Neuronal stem cell (in vitro differentiated cells): ENCODE results near the gene ABCA7.

ENCODE experiments used
- DNase-seq: peaks from one replicate; pipeline ENCODE4 v3.0.0-alpha.2; 2013; ENCODE audit warnings: low spot score
- H2AFZ ChIP-seq: one replicate; pipeline ENCODE4 v1.6.1; 2013; ENCODE audit warnings: mild to moderate bottlenecking, low read length, inconsistent platforms
- H2AK5ac ChIP-seq: 2 replicates; pipeline ENCODE4 v1.6.1; 2013; ENCODE audit warnings: low read depth, mild to moderate bottlenecking, inconsistent platforms, low read length, moderate library complexity, mixed read lengths
- H2BK120ac ChIP-seq: 2 replicates; pipeline ENCODE4 v1.6.1; 2013; ENCODE audit warnings: low read depth, mild to moderate bottlenecking, inconsistent platforms, low read length, moderate library complexity, mixed read lengths
- H2BK12ac ChIP-seq: one replicate; pipeline ENCODE4 v1.6.1; 2013; ENCODE audit warnings: low read length, inconsistent platforms
- H2BK15ac ChIP-seq: 2 replicates; pipeline ENCODE4 v1.6.1; 2013; ENCODE audit warnings: mild to moderate bottlenecking, low read length, inconsistent platforms, mixed read lengths
- H2BK5ac ChIP-seq: one replicate; pipeline ENCODE4 v1.6.1; 2013; ENCODE audit warnings: inconsistent platforms, mild to moderate bottlenecking, low read length, moderate library complexity
- H3K14ac ChIP-seq: one replicate; pipeline ENCODE4 v1.6.1; 2013; ENCODE audit warnings: low read length, inconsistent platforms
- H3K18ac ChIP-seq: 2 replicates; pipeline ENCODE4 v1.6.1; 2013; ENCODE audit warnings: low read length, inconsistent platforms
- H3K23ac ChIP-seq: 2 replicates; pipeline ENCODE4 v1.6.1; 2013; ENCODE audit warnings: low read depth, mild to moderate bottlenecking, mixed read lengths, low read length, inconsistent platforms; ENCODE audit not compliant: poor library complexity
- H3K27ac ChIP-seq: replicated peaks from 3 replicates; pipeline ENCODE4 v1.5.1; 2013; ENCODE audit warnings: low read length, inconsistent platforms
- H3K27me3 ChIP-seq, 3 experiments: 2 replicates each; pipeline ENCODE4 v1.6.1; 2013; ENCODE audit warnings: low read length in 3 of 3, mild to moderate bottlenecking in 2 of 3, inconsistent platforms in 1 of 3, low read depth in 1 of 3, mixed read lengths in 1 of 3, moderate library complexity in 1 of 3; ENCODE audit not compliant: control insufficient read depth in 3 of 3, insufficient read depth in 3 of 3
- H3K36me3 ChIP-seq, 2 donors: replicated peaks in 1 of 2; 2 replicates each; pipeline ENCODE4 v1.6.1; 2013; ENCODE audit warnings: low read length in 2 of 2; ENCODE audit not compliant: control insufficient read depth in 2 of 2, insufficient read depth in 2 of 2
- H3K4ac ChIP-seq: 2 replicates; pipeline ENCODE4 v1.6.1; 2013; ENCODE audit warnings: inconsistent platforms, mild to moderate bottlenecking, low read length, moderate library complexity
- H3K4me1 ChIP-seq, 2 donors: 1 replicate in 1 of 2; 2 replicates in 1 of 2; pipeline ENCODE4 v1.6.1; 2013; ENCODE audit warnings: low read length in 2 of 2, low read depth in 1 of 2; ENCODE audit not compliant: control insufficient read depth in 2 of 2, insufficient read depth in 1 of 2
- H3K4me2 ChIP-seq: one replicate; pipeline ENCODE4 v1.6.1; 2013; ENCODE audit warnings: mild to moderate bottlenecking, low read length, inconsistent platforms; ENCODE audit not compliant: insufficient read depth, poor library complexity, severe bottlenecking
- H3K4me3 ChIP-seq, 2 donors: 2 replicates each; pipeline ENCODE4 v1.5.1; 2013; ENCODE audit warnings: low read length in 2 of 2, mild to moderate bottlenecking in 2 of 2, inconsistent platforms in 1 of 2, moderate library complexity in 1 of 2
- H3K79me1 ChIP-seq: one replicate; pipeline ENCODE4 v1.6.1; 2013; ENCODE audit warnings: low read depth, mild to moderate bottlenecking, inconsistent platforms, low read length, moderate library complexity
- H3K9ac ChIP-seq: one replicate; pipeline ENCODE4 v1.6.1; 2013; ENCODE audit warnings: mild to moderate bottlenecking, low read depth, low read length, inconsistent platforms; ENCODE audit not compliant: poor library complexity
- H3K9me3 ChIP-seq, 2 donors: replicated peaks in 1 of 2; 2 replicates each; pipeline versions ENCODE3 to v1.6.1; 2013; ENCODE audit warnings: low read length in 2 of 2, mild to moderate bottlenecking in 2 of 2, inconsistent platforms in 1 of 2, low read depth in 1 of 2, mixed read lengths in 1 of 2, moderate library complexity in 1 of 2; ENCODE audit not compliant: control insufficient read depth in 2 of 2, insufficient read depth in 1 of 2
- H4K8ac ChIP-seq: one replicate; pipeline ENCODE4 v1.6.1; 2013; ENCODE audit warnings: low read depth, mild to moderate bottlenecking, inconsistent platforms, low read length, moderate library complexity
- H4K91ac ChIP-seq: one replicate; pipeline ENCODE4 v1.6.1; 2013; ENCODE audit warnings: low read length, low read depth, mild to moderate bottlenecking, inconsistent platforms; ENCODE audit not compliant: poor library complexity
- WGBS, 2 donors: extraction: QIAGEN DNeasy Blood & Tissue Kit; methylation state at CpG; one replicate each; pipeline ENCODE4 v1.1.7; 2013; ENCODE audit warnings: missing lambda C conversion rate in 2 of 2, mixed read lengths in 1 of 2; ENCODE audit not compliant: insufficient read length in 2 of 2, insufficient replicate concordance in 1 of 2; ENCODE audit errors: extremely low coverage in 2 of 2; 5-methylcytosine and 5-hydroxymethylcytosine counted together

Gene ABCA7

DNA sequence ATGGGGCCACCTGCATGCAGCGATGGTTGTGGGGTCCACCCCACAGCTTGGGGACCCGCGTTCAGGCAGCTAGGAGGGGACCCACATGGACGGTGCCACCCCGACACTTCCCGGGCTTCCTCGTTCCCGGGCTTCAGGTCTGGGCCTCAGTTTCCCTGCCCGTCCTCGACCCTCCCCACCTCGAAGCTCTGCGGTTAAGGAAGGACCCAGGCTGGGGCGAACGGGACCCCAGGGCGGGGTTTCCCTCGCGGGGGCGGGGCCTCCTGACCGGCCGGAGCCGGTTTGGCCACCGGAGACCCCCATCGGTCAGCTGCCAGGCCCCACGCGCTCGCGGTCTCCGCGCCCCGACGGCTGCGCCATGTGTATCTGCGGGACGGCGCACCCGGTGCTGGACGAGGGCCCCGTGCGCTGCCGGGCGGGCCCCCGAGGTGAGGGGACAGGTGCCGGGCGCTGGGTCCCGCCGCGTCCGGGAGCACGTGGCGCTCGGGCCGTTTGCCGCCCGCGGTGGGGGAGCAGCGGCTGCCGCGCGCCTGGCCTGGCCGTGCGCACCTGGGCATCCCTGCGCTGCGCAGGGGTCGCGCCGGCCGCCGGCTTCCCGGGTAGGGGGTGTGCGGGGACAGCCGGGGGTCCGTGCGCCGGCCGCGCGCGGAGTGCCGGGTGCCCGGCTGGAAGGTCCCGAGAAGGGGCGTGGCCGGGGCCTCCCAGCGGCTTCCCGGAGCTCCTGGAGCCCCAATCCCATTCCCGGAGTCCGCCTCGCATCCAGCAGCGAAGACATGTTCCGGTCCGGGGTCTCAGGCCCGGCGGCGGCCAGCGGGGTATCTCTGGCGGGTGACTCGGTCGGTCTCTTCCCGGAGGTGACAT is 31.3 kb downstream of the ABCA7 start:
- Histone ChIP-seq H2BK15ac (peak overlapping the region; percentile 14), H3K4me1 (peaks cover 5% of the 10 kb centered on the region in 2 donors), H3K27ac (no peak overlapping the region), H3K36me3 (peaks cover 4 to 27% of the 10 kb centered on the region in 2 donors), H2AFZ (peak overlapping the region; percentile 87), H3K4ac (no peak overlapping the region), H2BK12ac (no peak overlapping the region), H2BK5ac (peak overlapping the region; percentile 94), H3K4me2 (peak overlapping the region; percentile 86), H4K8ac (peak overlapping the region; percentile 43), H4K91ac (no peak overlapping the region), H2AK5ac (peak overlapping the region; percentile 24), H3K79me1 (peaks cover 8% of the 10 kb centered on the region), H3K27me3 (peaks cover 4 to 36% (median 34%) of the 10 kb centered on the region in 3 experiments), H2BK120ac (no peak overlapping the region), H3K4me3 (peak overlapping the region; percentile 52 to 86), H3K23ac (peak overlapping the region; percentile 22), H3K9me3 (no peaks in the 10 kb centered on the region), H3K18ac (peak overlapping the region; percentile 97), H3K9ac (peak overlapping the region; percentile 81), H3K14ac (peak overlapping the region; percentile 82)
- WGBS, 2 donors, result no CpG with 5 or more reads among the region's 99 CpGs
- DNase-seq, result no peak

DNA sequence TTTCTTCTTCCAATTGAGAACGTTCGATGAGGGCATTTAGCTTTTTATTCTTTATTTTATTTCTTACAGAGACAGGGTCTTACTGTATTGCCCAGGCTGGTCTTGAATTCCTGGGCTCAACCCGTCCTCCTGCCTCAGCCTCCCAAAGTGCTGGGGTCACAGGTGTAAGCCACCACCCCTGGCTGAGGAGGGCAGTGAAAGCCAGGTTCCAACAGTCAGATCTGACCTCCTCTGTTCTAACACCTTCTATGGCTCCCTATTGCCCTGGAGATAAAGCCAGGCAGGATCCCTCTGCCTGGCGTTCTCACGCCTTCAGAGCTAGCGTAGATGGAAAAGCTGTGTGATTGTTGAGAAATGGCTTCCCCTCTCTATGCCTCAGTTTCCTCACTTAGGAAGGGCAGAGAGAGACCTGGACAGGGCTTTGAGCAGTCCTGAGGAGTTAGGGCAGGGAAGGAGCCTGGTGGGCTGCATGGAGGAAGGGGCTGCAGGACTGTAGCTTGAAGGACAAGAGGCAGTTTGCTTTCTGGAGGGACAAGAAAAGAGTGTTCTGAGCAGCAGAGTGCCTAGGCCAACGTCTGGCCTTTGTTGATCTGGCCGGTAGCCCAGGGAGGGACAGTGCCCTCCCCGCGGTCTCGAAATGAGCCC is 32.6 kb downstream of the ABCA7 start:
- WGBS, 2 donors, result no CpG with 5 or more reads among the region's 11 CpGs
- no peak overlapping the region for H3K14ac ChIP-seq
- H3K36me3 ChIP-seq, result peaks cover 4 to 30% of the 10 kb centered on the region in 2 donors
- H3K9ac ChIP-seq, result no peak overlapping the region
- H3K79me1 ChIP-seq, result peaks cover 8% of the 10 kb centered on the region
- H3K4me1 ChIP-seq, result peaks cover 0 to 2% of the 10 kb centered on the region in 2 donors
- H2BK12ac ChIP-seq, result no peak overlapping the region
- no peak overlapping the region for H2BK5ac ChIP-seq
- H3K9me3 ChIP-seq, result no peaks in the 10 kb centered on the region
- no peak overlapping the region for H3K4me2 ChIP-seq
- no peak overlapping the region for H3K4ac ChIP-seq
- no peak overlapping the region for H3K27ac ChIP-seq
- no peak overlapping the region for H3K4me3 ChIP-seq
- H2BK15ac ChIP-seq, result no peak overlapping the region
- H3K18ac ChIP-seq, result no peak overlapping the region
- no peak overlapping the region for H2AFZ ChIP-seq
- no peak overlapping the region for H4K91ac ChIP-seq
- no peak overlapping the region for H2BK120ac ChIP-seq
- H2AK5ac ChIP-seq, result no peak overlapping the region
- no peak overlapping the region for H4K8ac ChIP-seq
- H3K23ac ChIP-seq, result no peak overlapping the region
- no peak for DNase-seq
- peaks cover 3 to 22% (median 22%) of the 10 kb centered on the region in 3 experiments for H3K27me3 ChIP-seq

DNA sequence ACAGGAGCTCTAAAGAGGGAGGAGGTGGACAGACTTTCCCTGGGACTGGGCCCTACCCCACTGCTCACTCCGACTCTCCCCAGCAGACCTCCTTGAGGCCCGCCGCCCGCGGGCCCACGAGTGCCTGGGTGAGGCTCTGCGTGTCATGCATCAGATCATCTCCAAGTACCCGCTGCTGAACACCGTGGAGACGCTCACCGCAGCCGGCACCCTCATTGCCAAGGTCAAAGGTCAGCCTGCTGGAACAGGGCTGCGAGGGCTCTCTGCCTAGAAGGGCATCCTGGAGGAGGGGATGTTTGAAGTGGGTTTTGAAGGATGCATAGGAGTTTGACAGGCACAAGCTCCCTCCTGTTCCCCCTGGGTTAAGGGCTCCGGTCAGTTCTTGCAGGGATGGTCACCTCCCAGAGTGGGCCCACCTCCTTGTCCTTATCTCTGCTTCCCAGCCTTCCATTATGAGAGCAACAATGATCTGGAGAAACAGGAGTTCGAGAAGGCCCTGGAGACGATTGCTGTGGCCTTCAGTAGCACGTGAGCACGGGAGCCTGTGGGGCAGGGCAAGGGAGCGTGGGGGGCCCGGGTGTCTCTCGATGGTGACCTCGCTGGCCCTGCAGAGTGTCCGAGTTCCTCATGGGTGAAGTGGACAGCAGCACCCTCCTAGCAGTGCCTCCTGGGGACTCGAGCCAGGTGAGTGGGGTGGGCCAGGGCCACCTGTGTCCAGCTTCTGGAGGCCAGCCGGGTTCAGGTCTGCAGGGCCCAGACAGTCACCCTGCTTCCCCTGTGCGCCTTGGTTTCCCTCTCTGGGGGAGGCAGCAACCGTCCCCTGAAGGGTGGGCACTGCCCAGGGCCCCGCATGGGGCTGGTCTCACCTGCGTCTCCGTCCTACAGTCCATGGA is 33.4 kb downstream of the ABCA7 start:
- no peak overlapping the region for H3K4me3 ChIP-seq
- peak overlapping the region; percentile 10 for H2BK12ac ChIP-seq
- DNase-seq, result no peak
- no peak overlapping the region for H3K14ac ChIP-seq
- peak overlapping the region; percentile 60 for H3K9ac ChIP-seq
- H2BK120ac ChIP-seq, result no peak overlapping the region
- H2AFZ ChIP-seq, result no peak overlapping the region
- H3K9me3 ChIP-seq, result no peaks in the 10 kb centered on the region
- WGBS, 2 donors, result no CpG with 5 or more reads among the region's 30 CpGs
- H4K8ac ChIP-seq, result no peak overlapping the region
- no peak overlapping the region for H4K91ac ChIP-seq
- peaks cover 0 to 2% of the 10 kb centered on the region in 2 donors for H3K4me1 ChIP-seq
- peaks cover 2 to 18% (median 15%) of the 10 kb centered on the region in 3 experiments for H3K27me3 ChIP-seq
- peaks cover 10% of the 10 kb centered on the region for H3K79me1 ChIP-seq
- H3K27ac ChIP-seq, result no peak overlapping the region
- no peak overlapping the region for H2BK15ac ChIP-seq
- peak overlapping the region; percentile 53 for H2BK5ac ChIP-seq
- no peak overlapping the region for H3K4ac ChIP-seq
- H3K36me3 ChIP-seq, result peaks cover 6 to 30% of the 10 kb centered on the region in 2 donors
- no peak overlapping the region for H3K4me2 ChIP-seq
- no peak overlapping the region for H3K18ac ChIP-seq
- H3K23ac ChIP-seq, result no peak overlapping the region
- peak overlapping the region; percentile 88 for H2AK5ac ChIP-seq
